Inflammatory macrophage treated with lipopolysaccharide for 4 hours (primary cell): ENCODE results near the gene MRPL58.

ENCODE experiments used
- DNase-seq: peaks from one replicate; pipeline ENCODE4 v3.0.0-alpha.2; 2020

The MRPL58 gene

DNA sequence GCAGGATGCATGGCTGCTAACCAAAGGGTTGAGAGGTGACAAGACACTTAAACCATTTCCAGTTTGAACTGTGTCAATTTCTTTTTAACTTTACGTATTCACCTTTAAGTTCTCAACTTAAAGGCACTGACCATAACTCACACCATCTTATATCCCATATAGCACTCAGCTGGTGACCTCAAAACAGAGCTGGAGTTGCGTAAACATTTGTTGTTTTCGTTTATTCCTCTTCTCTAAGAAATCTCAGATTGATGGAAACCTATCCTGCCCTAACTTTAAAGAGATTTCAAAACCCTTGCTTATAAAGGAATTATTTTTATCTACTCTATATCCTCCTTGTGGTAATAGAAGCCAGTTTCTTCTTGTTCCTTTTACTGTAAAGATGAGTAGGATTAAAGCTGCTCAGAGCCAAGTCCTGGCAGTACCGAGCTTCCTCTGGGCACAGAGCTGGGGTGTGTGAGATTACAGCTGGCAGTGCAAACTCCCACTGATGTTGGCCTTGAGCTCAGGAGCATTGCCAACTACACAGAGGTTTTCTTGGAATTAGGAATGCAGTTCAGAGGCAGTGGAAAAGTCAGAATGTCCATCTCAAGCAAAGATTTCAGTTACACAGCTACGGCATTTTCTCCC lies 35.9 kb downstream of the MRPL58 start:
- peak; percentile 32 for DNase-seq

DNA sequence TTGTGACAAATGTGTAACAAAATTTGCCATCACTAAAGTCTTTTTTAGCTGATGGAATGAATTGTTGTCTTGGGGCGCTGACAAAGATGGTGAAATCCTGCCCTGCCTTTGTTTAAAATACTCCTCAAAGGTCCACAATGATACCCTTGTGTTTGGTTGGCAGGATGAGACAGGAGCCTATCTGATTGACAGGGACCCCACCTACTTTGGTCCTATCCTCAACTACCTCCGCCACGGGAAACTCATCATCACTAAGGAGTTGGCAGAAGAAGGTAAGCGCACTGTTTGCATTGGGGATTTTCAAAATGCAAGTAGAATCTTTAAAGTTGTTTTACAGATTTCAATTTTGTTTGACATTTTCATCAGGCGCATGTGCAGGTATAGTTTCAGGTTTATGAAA lies 36.6 kb downstream of the MRPL58 start:
- no peak for DNase-seq

DNA sequence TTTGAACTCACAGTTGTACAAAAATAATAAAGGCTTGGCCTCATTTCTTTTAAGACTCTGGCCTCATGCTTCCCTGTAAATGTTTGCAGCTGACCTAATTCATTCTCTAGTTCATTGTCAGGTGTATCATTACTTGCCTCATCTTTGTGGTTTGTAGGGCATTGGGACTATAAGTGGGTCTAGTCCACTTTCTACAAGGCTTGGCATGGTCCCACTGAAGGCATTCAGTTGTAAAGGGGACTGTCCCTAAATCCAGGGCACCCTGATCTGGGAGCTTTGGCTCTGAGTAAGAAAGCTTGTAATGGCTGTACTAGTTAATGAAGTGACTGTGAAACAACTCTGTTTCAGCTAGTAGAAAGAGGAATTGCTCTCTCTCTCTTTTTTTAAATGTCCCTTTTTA lies 37.2 kb downstream of the MRPL58 start:
- no peak for DNase-seq

DNA sequence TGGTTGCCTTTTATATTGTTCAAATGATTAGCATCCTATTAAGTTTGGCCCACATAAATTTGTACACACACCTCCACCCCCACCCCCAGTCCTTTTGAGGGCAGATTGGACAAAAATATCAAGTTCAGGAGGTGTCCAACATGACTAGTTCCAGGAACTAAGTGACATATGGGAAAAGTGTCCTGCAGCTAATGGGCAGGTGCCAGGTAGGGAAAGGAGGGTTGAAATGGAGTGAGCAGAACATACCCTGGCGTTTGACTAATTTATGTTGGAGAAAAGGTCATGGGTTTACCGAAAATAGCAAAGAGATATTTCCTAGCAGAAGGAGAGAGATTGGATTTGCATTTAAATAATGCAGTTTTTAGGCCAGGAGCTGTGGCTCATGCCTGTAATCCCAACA lies 39.5 kb downstream of the MRPL58 start:
- no peak for DNase-seq

DNA sequence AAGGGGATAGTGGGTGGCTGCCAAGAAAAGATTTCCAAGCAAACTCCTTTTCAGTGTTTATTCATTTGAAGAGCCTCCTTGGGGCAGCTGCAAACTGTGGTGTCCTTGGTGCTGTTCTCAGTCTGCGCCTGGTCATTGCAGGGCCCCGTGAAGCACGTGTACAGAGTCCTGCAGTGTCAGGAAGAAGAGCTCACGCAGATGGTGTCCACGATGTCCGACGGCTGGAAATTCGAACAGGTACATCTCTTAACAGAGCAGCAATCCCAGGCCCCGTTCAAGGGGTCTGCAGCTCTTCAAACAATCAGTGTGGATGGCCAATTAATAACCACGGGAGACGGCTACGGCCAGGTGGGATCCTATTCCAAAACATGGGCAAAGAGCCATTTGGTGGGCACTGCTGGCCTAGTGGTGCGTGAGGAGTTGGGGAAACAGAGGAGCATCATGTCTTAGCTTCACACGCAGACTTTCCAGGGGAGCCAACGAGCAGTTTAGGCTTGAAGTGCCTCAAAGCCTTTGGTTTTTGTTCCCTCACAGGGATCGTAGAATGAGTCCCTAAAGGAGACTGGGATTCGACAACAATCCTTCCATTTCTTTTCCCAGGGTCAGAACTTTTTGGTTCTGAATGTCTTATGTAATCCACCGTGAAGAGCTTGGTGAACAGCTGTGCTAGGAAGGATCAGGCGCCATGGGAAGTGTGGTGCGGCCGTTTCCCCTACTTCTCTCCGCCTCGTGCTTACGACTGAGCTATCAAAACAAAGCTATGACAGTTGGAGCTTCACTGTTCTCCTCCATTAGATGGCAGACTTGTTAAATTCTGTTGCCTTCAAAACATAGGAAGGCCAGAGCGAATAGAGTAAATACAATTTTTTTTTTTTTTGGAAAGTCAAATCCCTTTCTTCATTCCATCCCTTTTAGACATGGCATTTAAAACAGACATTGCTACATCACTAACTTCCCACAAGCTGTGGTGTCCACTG lies 47.2 kb downstream of the MRPL58 start:
- peak; percentile 55 for DNase-seq

DNA sequence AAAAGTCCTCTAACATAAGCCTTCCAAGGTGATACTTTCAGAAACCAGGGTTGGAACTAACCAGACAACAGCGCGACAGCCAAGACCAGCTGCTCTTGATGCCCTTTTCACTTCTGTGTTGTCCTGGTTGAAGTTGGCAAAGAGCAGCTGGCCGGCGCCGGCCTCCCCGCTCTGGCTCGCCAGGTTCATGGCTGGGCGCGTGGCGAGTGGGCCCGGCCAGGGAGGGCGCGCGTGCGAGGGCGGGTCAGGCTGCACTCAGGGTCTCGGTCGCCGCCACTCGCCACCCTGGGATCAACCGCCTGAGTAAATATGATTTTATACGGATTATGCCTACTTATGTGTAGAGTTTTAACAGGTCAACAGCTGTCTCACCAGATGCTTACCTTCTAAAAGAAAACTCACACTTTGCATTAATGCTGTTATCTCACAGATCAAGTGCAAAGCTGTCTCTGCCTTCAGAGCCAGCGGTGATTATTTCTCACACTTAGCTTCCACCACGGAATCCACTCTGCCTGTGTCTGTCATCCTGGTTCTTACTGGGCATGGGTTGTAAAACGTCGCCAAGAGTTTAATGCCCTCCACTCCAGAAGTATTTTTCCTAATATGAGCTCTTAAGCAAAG lies 48.1 kb downstream of the MRPL58 start:
- no peak for DNase-seq

DNA sequence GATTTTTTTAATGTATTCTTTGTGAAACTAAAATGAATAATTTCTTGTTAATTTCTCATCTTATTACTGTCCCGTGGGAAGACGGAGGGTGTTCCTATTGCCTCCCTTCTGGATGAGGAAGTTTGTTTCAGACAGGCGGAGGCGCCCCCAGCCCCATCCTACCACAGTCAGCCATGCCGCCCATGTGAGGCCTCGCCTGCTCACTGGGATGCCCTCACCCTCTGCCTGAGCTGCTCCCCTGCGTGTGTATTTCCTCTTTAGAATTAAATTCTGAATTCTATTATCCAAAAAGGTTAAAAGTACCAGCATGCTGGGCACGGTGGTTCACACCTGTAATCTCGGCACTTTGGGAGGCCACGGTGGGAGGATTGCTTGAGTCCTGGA lies 48.6 kb downstream of the MRPL58 start:
- no peak for DNase-seq

DNA sequence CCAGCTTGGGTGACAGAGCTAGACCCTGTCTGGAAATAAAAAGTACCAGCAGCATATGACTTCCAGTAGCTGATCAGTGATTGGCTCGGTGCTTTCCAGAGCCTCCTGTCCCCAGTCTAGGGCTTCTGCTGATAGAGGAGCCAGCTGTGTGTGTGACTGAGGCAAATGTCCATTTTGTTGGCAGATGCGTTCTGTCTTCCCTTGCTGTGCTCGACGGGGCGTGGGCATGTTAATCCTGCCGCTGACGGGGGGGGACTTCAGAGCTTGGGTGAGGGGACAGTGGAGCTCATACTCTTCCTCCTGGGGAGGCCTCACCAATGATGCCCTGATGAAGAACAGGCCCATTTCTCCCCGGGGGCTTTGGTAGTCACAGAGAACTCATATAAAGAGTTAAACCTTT lies 49.1 kb downstream of the MRPL58 start:
- no peak for DNase-seq

DNA sequence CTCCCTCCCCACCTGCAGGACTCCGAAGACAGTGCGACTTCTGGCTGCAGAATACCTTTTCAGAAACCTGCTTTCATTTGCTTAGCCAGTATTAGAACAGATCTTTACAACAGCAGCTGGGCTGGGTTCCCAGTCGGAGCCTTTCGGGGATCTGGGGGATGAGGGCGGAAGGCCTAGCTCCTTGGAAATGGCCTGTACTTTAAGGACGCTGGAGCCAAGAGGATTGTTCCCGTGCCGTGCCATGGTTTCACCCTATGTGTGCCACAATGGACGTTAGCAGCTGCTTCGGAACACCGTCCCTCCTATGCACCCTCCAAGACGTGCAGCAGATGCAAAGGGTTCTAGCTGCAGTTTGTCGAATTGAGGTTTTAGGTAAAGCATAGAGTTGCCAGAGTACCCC lies 50.7 kb downstream of the MRPL58 start:
- no peak for DNase-seq

DNA sequence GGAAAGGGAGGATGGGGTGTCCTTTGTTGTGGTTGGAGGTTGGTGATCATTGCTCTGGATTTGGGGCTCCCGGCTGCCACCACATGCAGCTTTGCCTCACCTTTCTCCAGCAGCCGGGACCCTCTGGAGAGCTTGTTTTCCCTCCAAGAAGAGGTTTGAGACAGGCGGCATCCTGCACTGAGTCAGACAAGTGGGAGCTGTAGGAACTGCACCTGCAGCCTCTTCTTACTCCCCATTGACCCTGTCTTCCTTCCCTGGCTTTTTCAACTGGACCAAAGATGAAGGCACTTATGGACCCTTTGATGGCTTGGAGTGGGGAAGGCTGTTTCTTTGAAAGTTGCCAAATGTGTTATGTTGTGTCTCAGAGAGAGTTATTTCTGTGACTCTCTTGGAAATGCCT lies 51.2 kb downstream of the MRPL58 start:
- no peak for DNase-seq

DNA sequence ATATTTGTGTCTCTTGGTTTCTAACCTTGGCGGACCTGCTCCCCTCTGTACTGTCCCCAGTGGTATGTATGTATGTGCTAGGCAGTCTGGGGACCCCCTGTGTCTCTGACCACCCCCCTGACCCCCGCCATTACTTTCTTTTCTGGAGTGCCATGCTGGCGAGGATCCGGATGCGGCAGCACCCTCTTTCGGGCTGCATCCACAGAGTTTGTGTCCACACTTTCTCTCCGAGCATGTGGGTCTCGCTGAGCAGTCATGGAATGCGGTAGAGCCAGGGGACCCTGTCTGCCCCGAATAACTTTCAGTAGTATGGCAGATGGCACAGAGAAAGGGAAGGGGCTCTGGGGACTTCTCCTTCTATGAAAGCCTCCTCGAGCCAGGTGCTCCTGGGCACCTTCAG lies 51.6 kb downstream of the MRPL58 start:
- DNase-seq: no peak

DNA sequence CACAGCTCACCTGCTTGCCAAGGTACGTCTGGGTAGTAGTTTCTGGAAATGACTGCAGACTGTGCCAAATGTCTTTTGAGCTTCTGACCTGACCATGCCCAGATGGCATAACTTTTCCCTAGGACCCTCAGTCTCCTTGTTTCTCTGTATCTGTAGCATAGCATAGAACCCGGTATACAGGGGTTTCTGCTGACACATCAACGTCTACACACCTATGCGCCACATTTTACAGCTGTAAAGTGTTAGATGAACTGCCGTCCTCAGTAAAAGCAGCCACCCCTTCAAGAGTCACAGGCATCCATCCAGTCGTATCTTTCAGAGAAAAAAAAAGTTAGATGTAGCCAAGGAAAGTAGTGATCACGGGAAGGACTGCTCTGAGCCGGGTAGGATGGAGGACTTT lies 52.0 kb downstream of the MRPL58 start:
- DNase-seq: no peak

DNA sequence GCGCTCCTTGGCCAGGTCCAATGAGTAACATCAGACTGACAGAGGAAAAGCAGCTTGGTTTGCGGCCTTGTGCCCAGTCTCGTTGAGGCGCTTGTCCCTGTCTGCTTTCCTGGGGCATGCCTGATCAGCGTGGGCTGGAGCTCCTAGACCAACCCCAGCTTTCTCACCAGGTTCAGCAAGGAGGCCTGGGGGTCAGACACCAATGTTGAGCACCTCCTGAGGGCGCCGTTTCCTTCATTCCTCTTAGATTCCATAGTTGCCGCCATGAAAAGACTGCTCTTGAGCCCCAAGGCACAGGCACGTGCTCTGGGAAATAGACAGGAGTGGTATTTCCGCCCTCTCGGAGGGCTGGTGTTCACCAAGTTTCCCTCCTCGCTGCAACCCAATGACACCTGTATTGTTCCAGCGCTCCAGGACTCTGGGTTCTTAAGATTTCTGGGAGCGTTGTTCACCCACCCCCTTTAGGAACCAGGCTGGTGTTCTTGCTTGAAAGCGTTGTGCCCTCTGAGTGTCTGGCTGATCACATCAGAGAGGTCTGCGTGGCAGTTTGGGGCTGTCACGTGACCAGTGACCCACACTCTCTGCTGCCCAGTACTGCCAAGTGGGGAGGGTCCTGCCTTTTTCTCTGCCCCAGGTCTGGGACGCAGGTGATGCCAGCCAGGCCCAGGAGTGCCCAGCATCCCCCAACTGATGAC lies 52.5 kb downstream of the MRPL58 start:
- DNase-seq: no peak

DNA sequence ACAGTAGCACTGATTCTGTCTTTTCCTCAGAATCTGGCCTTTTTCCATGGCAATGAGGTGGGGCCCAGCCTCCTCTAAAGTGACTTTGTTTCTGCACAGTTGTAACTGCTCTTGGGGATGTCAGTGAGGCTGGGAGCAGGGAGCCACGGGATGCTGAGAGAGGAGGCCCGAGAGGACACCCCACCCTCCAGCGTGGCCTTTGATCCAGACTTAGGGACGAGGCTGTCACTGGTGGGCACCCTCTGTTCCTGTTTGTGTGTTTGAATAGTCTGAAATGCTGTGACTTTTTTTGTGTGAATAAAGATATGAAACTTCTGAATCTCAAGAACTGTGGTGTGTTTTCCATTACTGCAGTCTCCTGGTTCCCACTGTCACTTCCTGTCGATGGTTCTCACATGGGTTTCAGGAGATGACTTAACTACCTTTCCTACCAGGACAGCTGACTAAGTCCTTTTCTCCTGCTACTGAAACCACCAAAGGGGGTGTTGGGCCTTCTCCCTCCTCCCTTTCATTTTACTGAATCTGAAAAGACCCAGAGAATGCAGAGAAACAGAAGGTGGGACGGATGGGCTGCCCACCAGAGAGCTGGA lies 53.2 kb downstream of the MRPL58 start:
- peak; percentile 51 for DNase-seq

DNA sequence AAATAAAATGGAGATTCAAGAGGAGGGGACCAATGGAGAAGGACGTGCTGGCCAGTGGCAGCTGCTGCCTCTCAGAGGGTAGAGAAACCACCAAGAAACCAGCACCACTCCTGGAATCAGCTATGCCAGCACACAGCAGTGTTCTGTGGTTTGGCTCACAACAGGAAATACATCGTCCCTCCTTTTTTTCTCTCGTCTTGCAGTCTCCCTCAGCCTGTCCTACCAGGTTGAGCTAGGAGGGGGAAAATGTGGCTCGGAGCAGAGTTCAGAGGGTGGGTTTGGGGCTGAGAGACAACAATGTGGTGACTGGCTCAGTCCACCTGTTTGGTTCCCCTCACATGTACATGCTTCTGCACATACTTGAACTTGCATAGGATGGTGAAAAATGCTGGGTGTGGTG lies 55.4 kb downstream of the MRPL58 start:
- DNase-seq: no peak

DNA sequence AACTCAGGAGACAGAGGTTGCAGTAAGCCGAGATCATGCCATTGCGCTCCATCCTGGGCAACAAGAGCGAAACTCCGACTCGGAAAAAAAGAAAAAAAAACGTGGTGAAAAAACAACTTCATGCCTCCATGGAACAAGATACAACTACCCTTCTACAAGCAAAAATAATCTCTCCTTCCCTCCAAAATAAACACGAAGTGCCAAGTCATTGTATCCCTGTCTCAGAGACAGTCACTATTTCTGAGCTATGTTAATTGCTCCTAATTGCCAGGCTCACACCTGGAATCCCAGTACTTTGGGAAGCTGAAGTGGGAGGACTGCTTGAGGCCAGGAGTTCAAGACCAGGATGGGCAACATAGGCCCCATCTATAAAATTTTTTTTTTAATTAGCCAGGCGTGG lies 56.3 kb downstream of the MRPL58 start:
- DNase-seq: no peak

DNA sequence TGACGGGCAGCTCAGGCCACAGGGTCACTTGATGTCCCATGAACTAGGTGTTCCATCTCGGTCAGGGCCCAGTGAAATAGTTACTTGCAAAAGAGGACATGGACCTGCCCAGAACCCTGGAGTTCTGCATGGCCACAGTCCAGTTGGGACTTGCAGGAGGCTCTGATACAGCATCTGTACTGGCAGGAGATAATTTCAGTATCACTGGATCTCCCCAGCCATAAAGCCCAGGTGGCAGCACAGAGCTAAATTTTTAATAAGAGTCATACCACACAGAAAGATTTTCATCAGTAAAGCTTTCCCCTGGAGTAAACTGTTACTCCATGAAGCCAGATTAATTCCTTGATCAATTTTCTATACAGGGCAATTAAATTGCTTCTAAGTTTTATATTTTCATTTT lies 57.3 kb downstream of the MRPL58 start:
- peak; percentile 45 for DNase-seq
